ENCODE data around the gene RAET1L.

DNA sequence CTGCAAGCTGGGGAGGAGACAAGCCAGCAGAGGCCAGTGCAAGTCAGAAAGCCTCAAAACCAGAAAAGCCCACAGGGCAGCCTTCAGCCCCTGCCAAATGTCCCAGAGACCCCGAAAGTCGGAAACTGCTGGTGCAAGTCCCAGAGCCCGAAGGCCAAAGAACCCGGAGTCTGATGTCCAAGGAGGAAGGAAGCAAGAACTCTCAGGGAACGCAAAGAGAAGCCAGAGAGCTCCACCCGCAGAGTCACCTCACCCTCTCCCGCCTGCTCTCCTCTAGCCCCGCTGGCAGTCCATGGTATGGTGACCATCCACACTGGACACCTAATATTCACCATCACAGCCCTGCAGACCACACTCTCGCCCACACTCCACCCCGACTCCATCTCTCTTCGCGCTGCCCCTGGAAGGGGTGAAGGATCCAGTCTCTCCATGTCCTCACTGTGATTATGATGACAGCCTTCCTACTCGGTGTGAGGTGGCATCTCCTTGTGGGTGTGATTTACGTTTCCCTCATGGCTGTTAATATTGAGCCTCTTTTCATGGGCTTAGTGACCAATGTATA lies 33.0 kb upstream of the RAET1L start:
- TF ChIP-seq, protein P1, sequence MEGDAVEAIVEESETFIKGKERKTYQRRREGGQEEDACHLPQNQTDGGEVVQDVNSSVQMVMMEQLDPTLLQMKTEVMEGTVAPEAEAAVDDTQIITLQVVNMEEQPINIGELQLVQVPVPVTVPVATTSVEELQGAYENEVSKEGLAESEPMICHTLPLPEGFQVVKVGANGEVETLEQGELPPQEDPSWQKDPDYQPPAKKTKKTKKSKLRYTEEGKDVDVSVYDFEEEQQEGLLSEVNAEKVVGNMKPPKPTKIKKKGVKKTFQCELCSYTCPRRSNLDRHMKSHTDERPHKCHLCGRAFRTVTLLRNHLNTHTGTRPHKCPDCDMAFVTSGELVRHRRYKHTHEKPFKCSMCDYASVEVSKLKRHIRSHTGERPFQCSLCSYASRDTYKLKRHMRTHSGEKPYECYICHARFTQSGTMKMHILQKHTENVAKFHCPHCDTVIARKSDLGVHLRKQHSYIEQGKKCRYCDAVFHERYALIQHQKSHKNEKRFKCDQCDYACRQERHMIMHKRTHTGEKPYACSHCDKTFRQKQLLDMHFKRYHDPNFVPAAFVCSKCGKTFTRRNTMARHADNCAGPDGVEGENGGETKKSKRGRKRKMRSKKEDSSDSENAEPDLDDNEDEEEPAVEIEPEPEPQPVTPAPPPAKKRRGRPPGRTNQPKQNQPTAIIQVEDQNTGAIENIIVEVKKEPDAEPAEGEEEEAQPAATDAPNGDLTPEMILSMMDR (IDR thresholded peaks at IDR 0.05) = no peak
- no peak for TF ChIP-seq ZFX (IDR thresholded peaks at IDR 0.05; ENCODE audit: borderline replicate concordance)
